Progenitor cell of endocrine pancreas (in vitro differentiated cells): ENCODE data around the gene CCDC167. TPM values are rescaled to one million over a fixed set of nuclear protein-coding genes. Genes with fewer than 3 reads are reported as not detected.

ENCODE experiments used
- DNase-seq: peaks from one replicate; pipeline ENCODE4 v3.0.0; 2021; ENCODE audit warnings: low spot score; ENCODE audit not compliant: unreplicated experiment
- H3K27ac Mint-ChIP-seq: 2 replicates; pipeline ENCODE4 v1.8.0; 2021; ENCODE audit warnings: mild to moderate bottlenecking, moderate library complexity, mixed read lengths
- H3K27me3 Mint-ChIP-seq: 2 replicates; pipeline ENCODE4 v1.8.0; 2021; ENCODE audit warnings: mixed read lengths
- H3K36me3 Mint-ChIP-seq: 2 replicates; pipeline ENCODE4 v1.8.0; 2022; ENCODE audit warnings: mixed read lengths; ENCODE audit not compliant: insufficient read depth
- H3K4me1 Mint-ChIP-seq: 2 replicates; pipeline ENCODE4 v1.8.0; 2021; ENCODE audit warnings: low read depth, mixed read lengths
- H3K4me3 Mint-ChIP-seq: 2 replicates; pipeline ENCODE4 v1.8.0; 2021; ENCODE audit warnings: low read depth, mild to moderate bottlenecking, moderate library complexity, mixed read lengths
- H3K9me3 Mint-ChIP-seq: 2 replicates; pipeline ENCODE4 v1.8.0; 2021; ENCODE audit warnings: low read depth, mixed read lengths
- CTCF ChIP-seq: fragments of 200-600 bp; sonication (generic); IDR thresholded peaks from one replicate; pipeline ENCODE4 v1.5.0; 2021; ENCODE audit warnings: antibody characterized with exemption, mild to moderate bottlenecking; ENCODE audit not compliant: unreplicated experiment
- total RNA-seq: library from RNA; stranded (reverse); gene quantifications from 2 replicates; pipeline ENCODE4 v1.2.1, GENCODE V29; 2021

The CCDC167 gene
- total RNA-seq, 1 donor from 2014 or later, result 44.9 TPM

DNA sequence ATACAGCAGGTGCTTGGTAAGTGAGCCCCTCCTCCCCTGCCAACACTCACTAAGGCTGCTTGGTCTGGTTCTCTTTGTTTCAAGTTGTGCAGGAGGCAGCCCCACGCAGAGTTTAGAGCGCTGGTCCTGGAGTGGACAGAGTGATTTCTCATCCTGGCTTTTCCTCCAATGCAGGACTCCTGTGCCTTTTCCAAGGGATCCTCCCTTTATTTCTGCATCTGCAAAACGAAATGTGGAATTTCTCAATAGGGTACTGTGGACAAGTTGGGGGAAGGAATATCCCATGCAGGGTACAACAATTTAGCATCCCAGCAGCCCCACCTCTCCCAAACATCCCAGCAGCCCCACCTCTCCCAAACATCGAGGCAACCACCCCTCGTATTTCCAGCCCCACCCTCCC, 30.6 kb upstream of the CCDC167 start:
- Mint-ChIP-seq H3K36me3 (no peaks in the 10 kb centered on the region), H3K27me3 (peaks cover 91% of the 10 kb centered on the region), H3K9me3 (no peaks in the 10 kb centered on the region), H3K4me3 (no peak overlapping the region), H3K27ac (no peak overlapping the region), H3K4me1 (no peaks in the 10 kb centered on the region)
- TF ChIP-seq CTCF, result no peak
- DNase-seq, result no peak

DNA sequence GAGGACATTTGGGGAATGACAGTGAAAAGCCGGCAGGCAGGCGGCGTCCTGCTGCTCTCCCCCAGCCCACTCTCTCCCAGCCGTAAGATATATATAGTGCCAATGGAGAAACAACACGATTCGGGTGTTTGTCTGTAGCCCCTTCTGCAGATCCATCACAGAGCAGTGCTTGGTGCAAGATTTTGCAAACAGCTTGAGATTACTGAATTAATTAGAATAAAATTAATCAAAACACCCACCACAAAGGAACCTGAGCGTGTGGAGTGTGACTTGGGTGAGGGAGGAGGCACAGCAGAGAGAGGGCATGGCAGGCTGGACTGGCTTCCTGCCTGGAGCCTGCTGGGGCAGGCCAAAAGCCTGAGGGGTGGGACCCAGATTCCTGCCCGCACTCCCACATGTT, 28.8 kb upstream of the CCDC167 start:
- Mint-ChIP-seq H3K36me3 (no peaks in the 10 kb centered on the region), H3K9me3 (no peaks in the 10 kb centered on the region), H3K4me3 (no peak overlapping the region), H3K27me3 (peaks cover 85% of the 10 kb centered on the region), H3K27ac (no peak overlapping the region), H3K4me1 (no peaks in the 10 kb centered on the region)
- TF ChIP-seq CTCF, result no peak
- DNase-seq, result no peak

GRCh38 chr6:37525460-37526357, 26.0 kb upstream of the CCDC167 start:
- Mint-ChIP-seq H3K27me3 (peaks cover 63% of the 10 kb centered on the region), H3K27ac (no peak overlapping the region), H3K9me3 (no peaks in the 10 kb centered on the region), H3K4me3 (no peak overlapping the region), H3K4me1 (no peaks in the 10 kb centered on the region), H3K36me3 (no peaks in the 10 kb centered on the region)
- DNase-seq, result no peak
- TF ChIP-seq CTCF, result no peak

DNA sequence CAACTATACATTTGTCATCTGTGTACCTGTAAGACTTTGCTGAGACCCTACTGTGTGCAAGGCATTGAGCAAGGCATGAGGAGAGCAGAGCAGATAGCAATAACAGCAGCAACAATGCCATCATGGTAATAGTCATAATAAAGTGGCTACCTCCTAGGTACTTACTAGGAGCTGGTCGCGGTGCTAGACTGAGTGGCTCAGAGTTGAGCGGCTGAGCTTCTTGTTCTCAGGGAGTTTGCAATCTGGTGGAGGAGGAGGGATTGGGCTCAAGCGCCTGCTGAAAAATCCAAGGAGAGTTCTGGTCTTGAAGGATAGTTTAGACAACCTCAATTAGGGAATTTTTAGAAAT, 25.3 kb upstream of the CCDC167 start:
- Mint-ChIP-seq H3K27me3 (peaks cover 57% of the 10 kb centered on the region), H3K27ac (no peak overlapping the region), H3K9me3 (no peaks in the 10 kb centered on the region), H3K4me1 (no peaks in the 10 kb centered on the region), H3K4me3 (no peak overlapping the region), H3K36me3 (no peaks in the 10 kb centered on the region)
- DNase-seq, result no peak
- no peak for TF ChIP-seq CTCF

DNA sequence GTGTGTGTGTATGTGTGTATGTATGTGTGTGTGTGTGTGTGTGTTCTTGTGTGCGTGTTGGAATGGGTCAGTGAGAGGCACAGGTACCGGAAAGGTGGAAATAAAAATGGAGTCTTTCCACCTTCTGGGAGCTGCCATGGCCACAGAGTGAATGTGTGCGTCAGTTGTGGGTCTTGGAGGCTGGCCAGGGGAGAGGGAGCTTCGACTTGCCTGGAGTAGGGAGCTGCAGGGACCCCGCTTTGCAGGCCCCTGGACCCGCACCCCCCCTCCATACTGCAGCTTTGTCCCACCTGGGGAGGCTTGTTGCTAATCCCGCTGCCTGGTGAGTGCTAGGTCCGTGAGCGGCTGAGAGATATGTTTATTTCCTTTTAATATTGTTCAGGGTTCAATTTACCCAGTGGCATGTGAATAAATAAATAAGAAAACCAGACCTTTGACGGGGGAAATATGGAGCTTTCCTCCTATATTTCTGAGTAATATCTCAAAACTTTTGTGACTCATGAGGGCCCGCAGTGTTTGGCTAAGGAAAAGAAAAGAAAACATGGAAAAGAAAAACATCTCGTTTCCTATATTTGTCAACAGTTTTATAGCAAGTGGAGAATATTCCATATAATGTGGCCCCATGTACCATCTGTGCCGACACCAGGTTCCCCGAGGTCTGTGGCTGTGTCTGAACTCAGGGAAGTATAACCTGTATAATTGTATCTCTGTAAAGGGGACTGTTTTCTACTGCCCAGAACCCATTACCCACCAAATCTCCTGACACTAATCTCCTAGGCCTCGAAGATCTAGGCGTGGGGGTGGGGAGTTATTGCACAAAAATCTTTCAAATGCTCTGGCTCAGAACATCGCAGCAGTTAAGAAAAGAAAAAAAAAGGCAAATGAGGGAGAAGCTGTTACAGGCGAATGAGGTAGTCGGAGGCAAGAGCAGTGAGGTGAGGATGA, 24.6 kb upstream of the CCDC167 start:
- H3K27ac Mint-ChIP-seq, result no peak overlapping the region

More for the DNA sequence above, 24.6 kb upstream of the CCDC167 start:
- peaks cover 54% of the 10 kb centered on the region for H3K27me3 Mint-ChIP-seq
- DNase-seq, result no peak
- H3K4me3 Mint-ChIP-seq, result no peak overlapping the region
- TF ChIP-seq CTCF, result no peak
- no peaks in the 10 kb centered on the region for H3K36me3 Mint-ChIP-seq
- no peaks in the 10 kb centered on the region for H3K4me1 Mint-ChIP-seq
- peaks cover 2% of the 10 kb centered on the region for H3K9me3 Mint-ChIP-seq
